ENCODE data around the gene TRPM3. TPM values are rescaled to one million over a fixed set of nuclear protein-coding genes. Genes with fewer than 3 reads are reported as not detected.

TRPM3 gene
- total RNA-seq, 1 donor from 2014 or later: 0.25 TPM

DNA sequence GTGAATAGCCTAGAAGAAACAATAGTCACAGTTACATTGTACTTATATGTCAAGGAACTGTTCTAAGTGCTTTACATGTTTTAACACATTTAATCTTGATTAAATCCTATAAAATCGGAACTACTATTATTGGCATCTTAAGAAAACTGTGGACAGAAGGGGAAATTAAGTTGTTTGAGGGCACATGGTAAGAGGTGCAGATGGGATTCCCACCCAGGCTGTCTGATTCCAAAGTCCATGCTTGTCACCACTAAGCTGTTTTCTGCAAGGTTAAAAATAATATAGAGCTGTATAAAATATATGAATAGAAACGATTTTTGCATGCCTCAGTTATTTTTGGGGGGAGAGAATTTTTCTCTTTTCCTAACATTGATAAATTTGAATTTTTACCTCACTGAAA is 512.4 kb downstream of the TRPM3 start:
- Histone ChIP-seq H3K36me3 (no peaks in the 10 kb centered on the region), H3K27me3 (no peaks in the 10 kb centered on the region), H3K27ac (no peak overlapping the region), H3K9me3 (no peaks in the 10 kb centered on the region), H3K4me3 (no peak overlapping the region), H3K4me1 (peaks cover 11% of the 10 kb centered on the region)
- intact Hi-C loops (cut with DNase I): no loop called here
- DNase-seq (ENCODE audit: extremely low spot score in 2 of 2): no peak
- no peak for TF ChIP-seq POLR2AphosphoS5 (IDR thresholded peaks at IDR 0.05; ENCODE audit: insufficient read depth in 1 of 2, low read depth in 1 of 2)
- TF ChIP-seq POLR2A (IDR thresholded peaks at IDR 0.05): no peak
- TF ChIP-seq, protein P1, sequence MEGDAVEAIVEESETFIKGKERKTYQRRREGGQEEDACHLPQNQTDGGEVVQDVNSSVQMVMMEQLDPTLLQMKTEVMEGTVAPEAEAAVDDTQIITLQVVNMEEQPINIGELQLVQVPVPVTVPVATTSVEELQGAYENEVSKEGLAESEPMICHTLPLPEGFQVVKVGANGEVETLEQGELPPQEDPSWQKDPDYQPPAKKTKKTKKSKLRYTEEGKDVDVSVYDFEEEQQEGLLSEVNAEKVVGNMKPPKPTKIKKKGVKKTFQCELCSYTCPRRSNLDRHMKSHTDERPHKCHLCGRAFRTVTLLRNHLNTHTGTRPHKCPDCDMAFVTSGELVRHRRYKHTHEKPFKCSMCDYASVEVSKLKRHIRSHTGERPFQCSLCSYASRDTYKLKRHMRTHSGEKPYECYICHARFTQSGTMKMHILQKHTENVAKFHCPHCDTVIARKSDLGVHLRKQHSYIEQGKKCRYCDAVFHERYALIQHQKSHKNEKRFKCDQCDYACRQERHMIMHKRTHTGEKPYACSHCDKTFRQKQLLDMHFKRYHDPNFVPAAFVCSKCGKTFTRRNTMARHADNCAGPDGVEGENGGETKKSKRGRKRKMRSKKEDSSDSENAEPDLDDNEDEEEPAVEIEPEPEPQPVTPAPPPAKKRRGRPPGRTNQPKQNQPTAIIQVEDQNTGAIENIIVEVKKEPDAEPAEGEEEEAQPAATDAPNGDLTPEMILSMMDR (IDR thresholded peaks at IDR 0.05): no peak

DNA sequence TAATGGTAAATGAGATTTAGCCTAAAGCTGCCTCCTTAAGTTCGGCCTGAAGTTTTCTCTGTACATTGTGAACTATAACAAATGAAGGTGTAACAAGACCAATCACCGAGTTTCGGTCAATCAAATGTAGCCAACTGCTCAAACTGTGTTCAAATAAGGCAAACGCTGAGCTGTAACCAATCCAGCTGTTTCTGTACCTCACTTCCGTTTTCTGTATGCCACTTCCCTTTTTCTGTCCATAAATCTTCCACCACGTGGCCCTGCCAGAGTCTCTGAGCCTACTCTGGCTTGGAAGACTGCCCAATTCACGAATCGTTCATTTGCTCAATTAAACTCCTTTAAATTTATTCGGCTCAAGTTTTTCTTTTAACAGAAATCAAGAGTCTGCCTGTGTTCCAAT is 513.5 kb downstream of the TRPM3 start:
- Histone ChIP-seq H3K4me3 (no peak overlapping the region), H3K4me1 (peaks cover 11% of the 10 kb centered on the region), H3K27ac (no peak overlapping the region), H3K36me3 (no peaks in the 10 kb centered on the region), H3K9me3 (no peaks in the 10 kb centered on the region), H3K27me3 (no peaks in the 10 kb centered on the region)
- intact Hi-C loops (cut with DNase I): no loop called here
- no peak for DNase-seq (ENCODE audit: extremely low spot score in 2 of 2)
- TF ChIP-seq, protein P1 (IDR thresholded peaks at IDR 0.05): no peak
- no peak for TF ChIP-seq POLR2AphosphoS5 (IDR thresholded peaks at IDR 0.05; ENCODE audit: insufficient read depth in 1 of 2, low read depth in 1 of 2)
- TF ChIP-seq POLR2A (IDR thresholded peaks at IDR 0.05): no peak

DNA sequence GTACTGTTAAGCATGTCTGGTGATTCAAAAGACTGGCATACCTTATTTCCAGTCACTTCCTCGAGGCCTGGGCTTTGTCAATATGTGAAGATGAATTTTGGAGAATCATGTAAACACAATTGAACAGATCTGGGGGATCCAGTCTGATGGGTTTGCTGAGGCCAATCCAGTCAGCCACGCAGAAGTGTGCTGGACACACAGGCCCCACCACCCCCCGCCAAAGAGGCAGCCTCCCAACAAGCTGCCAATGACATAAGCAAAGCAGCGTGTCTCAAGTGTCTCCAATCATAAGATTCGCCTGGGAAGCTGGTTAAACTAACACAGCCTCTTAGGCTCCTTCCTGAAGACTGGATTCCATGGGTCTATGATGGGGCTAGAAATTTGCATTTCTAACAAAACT is 514.1 kb downstream of the TRPM3 start:
- H3K9me3 ChIP-seq: no peaks in the 10 kb centered on the region
- TF ChIP-seq POLR2AphosphoS5 (IDR thresholded peaks at IDR 0.05; ENCODE audit: insufficient read depth in 1 of 2, low read depth in 1 of 2) (no peak), POLR2A (IDR thresholded peaks at IDR 0.05) (no peak)
- H3K27me3 ChIP-seq: no peaks in the 10 kb centered on the region
- H3K27ac ChIP-seq: no peak overlapping the region
- intact Hi-C loops (cut with DNase I): no loop called here
- H3K4me1 ChIP-seq: peaks cover 17% of the 10 kb centered on the region
- DNase-seq (ENCODE audit: extremely low spot score in 2 of 2): no peak
- H3K36me3 ChIP-seq: no peaks in the 10 kb centered on the region
- no peak overlapping the region for H3K4me3 ChIP-seq

DNA sequence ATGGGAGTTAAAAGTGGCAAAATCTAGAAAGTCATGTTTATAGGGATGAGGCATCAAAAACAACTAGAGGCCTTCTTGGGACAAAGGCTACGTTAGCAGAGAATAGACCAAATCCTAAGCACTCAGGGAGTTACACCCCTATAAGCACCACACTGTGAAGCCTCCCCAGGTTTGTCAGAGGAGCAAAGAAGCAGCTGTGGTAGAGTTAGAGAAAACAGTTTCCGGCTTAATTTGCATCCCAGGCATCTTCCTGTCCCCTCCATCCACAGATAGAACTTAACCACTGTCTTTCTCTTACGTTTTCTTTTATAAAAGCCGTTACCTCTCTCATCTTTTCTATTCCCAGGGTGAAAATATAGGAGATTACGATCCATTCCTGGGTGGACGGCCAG is 518.4 kb downstream of the TRPM3 start:
- H3K27me3 ChIP-seq: no peaks in the 10 kb centered on the region
- intact Hi-C loops (cut with DNase I): loop anchor here (5.0 kb wide), 1 partner anchor 251 kb away; no protein-coding TSS in a partner anchor
- H3K36me3 ChIP-seq: no peaks in the 10 kb centered on the region
- TF ChIP-seq POLR2A (IDR thresholded peaks at IDR 0.05) (no peak), POLR2AphosphoS5 (IDR thresholded peaks at IDR 0.05; ENCODE audit: insufficient read depth in 1 of 2, low read depth in 1 of 2) (no peak)
- TF ChIP-seq, protein P1 (IDR thresholded peaks at IDR 0.05): no peak
- H3K27ac ChIP-seq: peak overlapping the region; percentile 89
- H3K9me3 ChIP-seq: no peaks in the 10 kb centered on the region
- DNase-seq (ENCODE audit: extremely low spot score in 2 of 2): no peak
- H3K4me3 ChIP-seq: no peak overlapping the region
- peaks cover 31% of the 10 kb centered on the region for H3K4me1 ChIP-seq

DNA sequence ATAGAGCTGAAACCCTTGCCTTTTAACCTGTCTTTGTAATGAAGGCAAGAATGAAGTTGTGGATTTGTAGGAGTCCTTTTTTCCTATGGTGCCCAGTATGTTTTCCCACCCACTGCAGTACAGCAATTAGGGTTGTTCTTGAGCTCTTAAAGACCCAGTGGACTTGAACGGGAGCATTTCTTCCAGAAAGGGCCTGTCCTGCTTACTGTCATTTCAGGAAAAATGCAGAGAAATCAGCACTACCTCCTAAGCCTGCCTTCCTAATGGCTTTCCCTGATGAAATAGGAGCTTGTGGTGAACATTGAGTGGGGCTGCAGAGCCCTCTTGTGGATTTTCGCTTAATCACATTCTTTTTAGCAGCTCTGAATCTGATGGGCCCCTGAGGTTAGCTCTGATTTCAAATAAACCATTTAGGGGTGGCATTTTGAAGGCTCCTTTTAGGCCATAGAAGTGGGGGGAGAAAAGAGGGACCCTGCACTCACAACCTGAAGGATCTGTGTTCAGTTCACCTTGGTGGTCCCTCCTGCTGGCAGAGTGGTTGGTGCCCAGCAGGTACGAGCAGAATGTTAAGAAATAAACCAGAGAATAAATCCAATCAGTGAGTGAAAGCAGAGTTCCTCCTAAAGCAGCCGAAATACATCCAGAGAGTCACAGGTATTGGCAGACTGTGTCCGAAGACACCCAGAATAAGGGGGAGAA is 519.0 kb downstream of the TRPM3 start:
- Histone ChIP-seq H3K27me3 (no peaks in the 10 kb centered on the region), H3K4me1 (peaks cover 31% of the 10 kb centered on the region), H3K4me3 (peak overlapping the region in 1 of 2 donors; percentile 19), H3K27ac (peak overlapping the region; percentile 89), H3K36me3 (no peaks in the 10 kb centered on the region), H3K9me3 (no peaks in the 10 kb centered on the region)
- TF ChIP-seq POLR2AphosphoS5 (IDR thresholded peaks at IDR 0.05; ENCODE audit: insufficient read depth in 1 of 2, low read depth in 1 of 2) (peak in 1 of 2 donors; percentile 71), POLR2A (IDR thresholded peaks at IDR 0.05) (no peak)
- TF ChIP-seq, protein P1 (IDR thresholded peaks at IDR 0.05): peak in 2 of 3 experiments; percentile 78 to 93
- DNase-seq (ENCODE audit: extremely low spot score in 2 of 2): no peak
- intact Hi-C loops (cut with DNase I): loop anchor here (5.0 kb wide), 1 partner anchor 250 kb away; no protein-coding TSS in a partner anchor

Measured in vagina (tissue), 2 donors.